ENCODE measurements around the gene SLAMF9.

The SLAMF9 gene

GRCh38 chr1:159953536-159954515 lies at the start of gene SLAMF9:
TSS of gene SLAMF9 (minus strand) at chr1:159954237. CDS start at chr1:159954137, 100 bp downstream.
- no peak for DNase-seq

GRCh38 chr1:160001440-160001839 lies 47.4 kb upstream of the SLAMF9 start:
- no peak for DNase-seq

- no peak for DNase-seq
Measured at GRCh38 chr1:159999204-159999603, 45.2 kb upstream of the SLAMF9 start.

- DNase-seq = no peak
Measured at GRCh38 chr1:159996653-159997052, 42.6 kb upstream of the SLAMF9 start.

- no peak for DNase-seq
Measured at GRCh38 chr1:159994896-159995295, 40.9 kb upstream of the SLAMF9 start.

- no peak for DNase-seq
Measured at GRCh38 chr1:159993911-159994310, 39.9 kb upstream of the SLAMF9 start.

- no peak for DNase-seq
Measured at GRCh38 chr1:159992161-159992560, 38.1 kb upstream of the SLAMF9 start.

- DNase-seq = no peak
Measured at GRCh38 chr1:159991513-159991912, 37.5 kb upstream of the SLAMF9 start.

- DNase-seq = no peak
Measured at GRCh38 chr1:159990005-159990404, 36.0 kb upstream of the SLAMF9 start.

- DNase-seq = no peak
Measured at GRCh38 chr1:159989581-159989980, 35.5 kb upstream of the SLAMF9 start.

GRCh38 chr1:159988006-159988405 lies 34.0 kb upstream of the SLAMF9 start:
- no peak for DNase-seq

- no peak for DNase-seq
Measured at GRCh38 chr1:159987186-159987585, 33.1 kb upstream of the SLAMF9 start.

GRCh38 chr1:159986531-159986930 lies 32.5 kb upstream of the SLAMF9 start:
- DNase-seq = no peak

- DNase-seq = no peak
Measured at GRCh38 chr1:159986093-159986492, 32.1 kb upstream of the SLAMF9 start.

- DNase-seq = no peak
Measured at GRCh38 chr1:159985473-159985872, 31.4 kb upstream of the SLAMF9 start.

GRCh38 chr1:159983681-159984080 lies 29.6 kb upstream of the SLAMF9 start:
- DNase-seq = no peak

GRCh38 chr1:159982280-159982679 lies 28.2 kb upstream of the SLAMF9 start:
- no peak for DNase-seq

GRCh38 chr1:159981351-159982055 lies 27.5 kb upstream of the SLAMF9 start:
- no peak for DNase-seq

GRCh38 chr1:159980786-159981185 lies 26.7 kb upstream of the SLAMF9 start:
- DNase-seq = no peak

GRCh38 chr1:159980076-159980475 lies 26.0 kb upstream of the SLAMF9 start:
- DNase-seq = no peak

GRCh38 chr1:159979257-159979656 lies 25.2 kb upstream of the SLAMF9 start:
- no peak for DNase-seq

- DNase-seq = no peak
Measured at GRCh38 chr1:159978107-159978398, 24.0 kb upstream of the SLAMF9 start.

- no peak for DNase-seq
Measured at GRCh38 chr1:159977364-159978106, 23.5 kb upstream of the SLAMF9 start.

Measured in DMS153 (cell line).